ENCODE data around the gene ADCY9.

The ADCY9 gene

GRCh38 chr16:4123616-4124300 is 7.5 kb upstream of the ADCY9 start:
- DNase-seq (ENCODE audit: low read depth, low spot score): peak; percentile 28

DNA sequence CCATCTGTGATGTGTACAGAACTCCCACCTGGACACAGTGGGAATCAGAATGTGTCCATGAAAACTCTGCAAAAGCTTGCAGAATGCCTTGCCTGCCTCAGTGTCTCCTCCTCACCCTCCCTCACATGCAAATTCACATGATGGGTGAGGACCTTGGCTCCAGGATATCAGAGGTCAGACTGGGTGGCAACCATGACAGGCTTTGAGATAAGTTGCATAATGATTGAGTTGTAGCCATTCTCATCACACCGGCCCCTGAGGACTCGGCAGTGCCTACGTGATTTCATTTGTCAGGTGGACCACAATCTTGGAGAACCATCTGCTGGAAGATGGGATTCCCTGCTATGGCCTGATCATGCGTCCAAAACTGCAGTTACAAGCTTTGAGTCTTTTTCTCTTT is 3.9 kb upstream of the ADCY9 start:
- DNase-seq (ENCODE audit: low read depth, low spot score): no peak

GRCh38 chr16:4117250-4117578 is 972 bp upstream of the ADCY9 start:
- DNase-seq (ENCODE audit: low read depth, low spot score): no peak

GRCh38 chr16:4115949-4116318 is 308 bp downstream of the ADCY9 start:
- no peak for DNase-seq (ENCODE audit: low read depth, low spot score)

DNA sequence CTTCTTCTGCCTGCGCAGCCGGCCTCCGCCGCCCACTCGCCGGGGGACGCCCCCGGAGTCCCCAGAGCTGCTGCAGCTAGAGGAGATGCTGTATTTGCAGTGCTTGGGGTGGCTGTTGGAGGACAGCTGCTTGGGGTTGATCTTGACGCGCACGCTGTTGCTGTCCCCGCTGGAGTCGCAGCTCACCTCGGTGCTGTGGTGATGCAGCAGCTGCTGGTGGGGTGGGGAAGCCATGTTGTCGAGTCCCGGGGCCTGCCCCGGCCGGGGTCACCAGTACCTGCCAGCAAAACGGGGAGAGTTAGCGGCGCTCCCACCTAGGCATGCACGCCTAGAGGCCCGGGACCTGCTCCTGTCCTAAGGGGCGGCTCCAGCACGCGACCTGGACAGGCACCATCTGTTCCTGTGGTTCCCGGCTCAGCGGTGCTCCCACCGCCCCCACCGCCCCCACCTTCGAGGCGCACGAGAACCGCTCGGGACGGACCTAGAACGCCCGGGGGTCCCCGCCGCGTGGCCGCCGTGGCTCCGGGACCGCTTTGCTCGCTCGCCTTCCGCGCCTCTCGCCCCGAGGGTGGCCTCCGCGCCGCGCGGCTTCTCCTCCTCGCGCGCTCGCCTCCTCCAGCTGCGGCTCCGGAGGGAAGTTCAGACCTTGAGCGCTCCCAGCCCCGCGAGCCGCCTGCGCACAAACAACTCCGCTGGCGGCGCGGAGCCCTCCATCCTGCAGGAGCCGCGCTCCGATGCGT is 863 bp downstream of the ADCY9 start:
- peak; percentile 87 for DNase-seq (ENCODE audit: low read depth, low spot score)

GRCh38 chr16:4114257-4115208 is 1.7 kb downstream of the ADCY9 start:
- no peak for DNase-seq (ENCODE audit: low read depth, low spot score)

DNA sequence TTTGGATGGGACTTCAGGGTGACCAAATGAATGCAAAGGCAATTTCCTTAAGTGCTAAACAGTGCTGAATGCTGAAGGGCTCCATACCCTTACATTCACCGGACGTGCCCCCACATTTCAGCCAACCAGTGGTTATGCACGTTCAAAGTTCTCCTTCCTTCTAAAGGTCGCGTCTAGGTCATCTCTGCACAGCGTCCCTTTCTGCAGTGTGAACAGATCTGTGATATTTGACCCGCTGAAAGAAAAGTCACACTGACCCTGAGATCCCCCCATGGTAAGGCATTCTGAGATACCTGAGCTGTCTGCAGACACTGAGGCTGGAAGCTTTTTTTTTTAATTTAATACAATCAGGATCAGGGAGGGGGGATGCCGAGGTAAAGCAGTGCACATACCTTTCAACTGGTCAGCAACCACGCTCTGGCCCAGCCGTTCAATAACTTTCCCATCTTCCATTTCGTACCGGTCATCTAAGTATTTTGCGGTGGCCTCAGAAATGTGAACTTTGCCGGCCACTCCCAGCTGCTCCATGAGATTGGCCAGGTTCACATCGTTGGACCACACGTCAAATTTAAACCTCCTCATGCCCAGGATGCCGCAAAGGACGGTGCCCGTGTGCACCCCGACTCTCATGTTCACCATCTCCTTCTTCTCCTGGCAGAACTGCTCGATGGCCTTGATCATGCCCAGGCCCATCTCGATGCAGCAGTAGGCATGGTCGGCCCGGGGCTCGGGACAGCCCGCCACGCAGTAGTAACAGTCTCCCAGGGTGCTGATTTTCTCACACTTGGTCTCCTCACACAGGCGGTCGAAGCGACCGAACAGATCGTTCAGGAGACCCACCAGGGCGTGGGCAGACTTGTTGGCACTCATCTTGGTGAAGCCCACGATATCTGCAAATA is 2.6 kb downstream of the ADCY9 start:
- no peak for DNase-seq (ENCODE audit: low read depth, low spot score)

- DNase-seq (ENCODE audit: low read depth, low spot score): no peak
Measured at GRCh38 chr16:4111748-4112696, 4.2 kb downstream of the ADCY9 start.

DNA sequence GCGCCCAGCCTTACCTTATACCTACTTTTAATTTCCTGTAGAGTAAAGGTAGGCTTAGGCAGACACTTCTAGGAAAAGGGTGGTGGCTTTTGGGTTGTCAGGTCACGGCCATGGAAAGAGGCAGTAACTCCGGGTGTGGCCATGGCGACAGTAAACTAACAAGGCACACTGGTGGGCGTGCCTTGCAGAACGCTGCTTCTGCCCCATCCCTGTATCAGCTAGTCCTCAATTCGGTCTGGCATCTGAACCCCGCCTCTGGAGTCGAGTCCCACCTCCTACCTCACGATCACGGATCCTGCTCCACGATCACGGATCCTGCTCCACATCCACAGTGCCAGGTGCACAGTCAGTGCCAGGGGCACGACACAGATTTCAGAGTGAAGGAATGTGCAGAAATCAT is 5.6 kb downstream of the ADCY9 start:
- DNase-seq (ENCODE audit: low read depth, low spot score): no peak

DNA sequence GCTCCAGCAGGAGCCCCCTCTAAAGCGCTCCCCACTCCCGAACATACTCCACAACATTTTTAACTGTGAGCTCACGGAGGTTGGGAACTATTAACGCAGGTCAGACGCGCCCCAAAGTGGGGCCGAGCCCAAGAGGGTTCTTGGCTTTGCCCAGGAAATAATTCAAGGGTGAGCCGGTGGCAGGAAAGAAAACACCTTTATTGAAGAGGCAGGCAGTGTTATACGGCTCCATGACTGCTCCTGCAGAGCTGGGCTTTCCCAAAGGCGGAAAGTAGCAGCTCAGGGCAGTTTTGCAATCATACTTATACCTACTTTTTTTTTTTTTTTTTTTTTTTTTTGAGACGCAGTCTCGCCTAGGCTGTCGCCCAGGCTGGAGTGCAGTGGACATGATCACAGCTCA is 6.2 kb downstream of the ADCY9 start:
- DNase-seq (ENCODE audit: low read depth, low spot score): no peak

DNA sequence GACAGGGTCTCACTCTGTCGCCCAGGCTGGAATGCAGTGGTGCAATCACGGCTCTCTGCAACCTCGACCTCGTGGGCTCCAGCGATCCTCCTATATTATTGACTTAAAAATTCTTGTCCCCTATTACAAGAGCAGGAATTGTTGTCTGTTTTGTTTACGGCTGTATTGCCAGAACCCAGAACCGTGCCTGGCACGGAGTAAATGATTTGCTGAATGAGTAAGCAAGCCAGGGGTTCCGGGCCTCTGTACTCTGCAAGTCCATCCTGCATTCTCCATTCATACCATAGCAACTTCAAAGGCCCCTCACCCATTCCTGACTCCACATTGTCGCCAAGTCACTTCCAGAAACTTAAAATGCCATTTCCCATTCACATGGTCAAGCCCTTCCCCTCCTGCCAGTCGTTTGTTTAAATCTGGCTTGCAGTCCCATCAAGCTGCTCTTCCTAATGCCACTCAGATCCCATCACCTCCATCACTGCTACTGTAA is 6.9 kb downstream of the ADCY9 start:
- DNase-seq (ENCODE audit: low read depth, low spot score): peak; percentile 24

GRCh38 chr16:4106516-4106915 is 9.7 kb downstream of the ADCY9 start:
- no peak for DNase-seq (ENCODE audit: low read depth, low spot score)

DNA sequence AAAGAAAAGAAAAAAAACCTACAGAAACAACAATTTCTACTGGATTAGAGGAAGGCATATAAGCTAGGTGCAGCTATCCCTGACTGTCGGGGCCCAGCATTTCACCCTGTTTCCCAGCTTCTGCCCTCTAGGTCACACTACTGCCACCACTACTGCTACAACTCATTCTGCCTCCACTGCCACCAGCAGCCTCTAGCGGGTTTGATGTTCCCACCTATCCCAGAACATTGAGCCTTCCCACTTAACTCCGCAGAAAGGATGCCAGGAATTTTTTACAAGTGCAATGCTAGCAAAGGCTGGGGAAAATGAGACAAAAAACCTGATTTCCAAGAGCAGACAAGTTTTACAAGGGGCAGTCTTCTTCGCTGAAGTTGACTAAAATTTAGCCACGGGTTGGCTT is 10.4 kb downstream of the ADCY9 start:
- no peak for DNase-seq (ENCODE audit: low read depth, low spot score)

DNA sequence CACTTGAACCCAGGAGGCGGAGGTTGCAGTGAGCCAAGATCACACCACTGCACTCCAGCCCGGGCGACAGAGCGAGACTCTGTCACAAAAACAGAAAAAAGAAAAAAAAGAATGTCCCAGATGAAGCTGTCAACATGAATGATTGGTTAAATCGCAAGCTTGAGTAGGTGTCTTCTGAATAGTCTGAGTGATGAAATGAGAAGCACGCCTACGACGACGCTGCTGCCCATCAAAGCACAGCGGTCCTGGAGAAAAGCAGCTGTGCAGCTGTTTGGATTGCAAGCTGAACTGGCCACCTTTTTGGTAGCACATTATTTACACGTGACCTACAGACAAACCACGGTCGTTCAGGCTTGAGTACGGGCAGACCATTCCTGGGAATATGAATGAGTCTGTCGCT is 12.5 kb downstream of the ADCY9 start:
- no peak for DNase-seq (ENCODE audit: low read depth, low spot score)

- DNase-seq (ENCODE audit: low read depth, low spot score): no peak
Measured at GRCh38 chr16:4101421-4102219, 14.6 kb downstream of the ADCY9 start.

GRCh38 chr16:4098501-4098900 is 17.7 kb downstream of the ADCY9 start:
- DNase-seq (ENCODE audit: low read depth, low spot score): no peak

- DNase-seq (ENCODE audit: low read depth, low spot score): peak; percentile 15
Measured at GRCh38 chr16:4097826-4098240, 18.4 kb downstream of the ADCY9 start.

- DNase-seq (ENCODE audit: low read depth, low spot score): no peak
Measured at GRCh38 chr16:4096509-4096908, 19.7 kb downstream of the ADCY9 start.

GRCh38 chr16:4094127-4094773 is 22.0 kb downstream of the ADCY9 start:
- peak; percentile 12 for DNase-seq (ENCODE audit: low read depth, low spot score)

All from astrocyte of the hippocampus (primary cell).